ENCODE data around the gene MANBA. TPM values are rescaled to one million over a fixed set of nuclear protein-coding genes. Genes with fewer than 3 reads are reported as not detected.
A peak's percentile ranks its signal among the peaks of the same experiment; 100 is the strongest.
"Not testable (repeated sequence)": the region's sequence is repeated elsewhere in the genome, so short reads cannot be mapped to it uniquely, and the experiment has no call there.

The MANBA gene
- total RNA-seq, 2 donors from 2014 or later: 37.2 to 41.3 TPM

DNA sequence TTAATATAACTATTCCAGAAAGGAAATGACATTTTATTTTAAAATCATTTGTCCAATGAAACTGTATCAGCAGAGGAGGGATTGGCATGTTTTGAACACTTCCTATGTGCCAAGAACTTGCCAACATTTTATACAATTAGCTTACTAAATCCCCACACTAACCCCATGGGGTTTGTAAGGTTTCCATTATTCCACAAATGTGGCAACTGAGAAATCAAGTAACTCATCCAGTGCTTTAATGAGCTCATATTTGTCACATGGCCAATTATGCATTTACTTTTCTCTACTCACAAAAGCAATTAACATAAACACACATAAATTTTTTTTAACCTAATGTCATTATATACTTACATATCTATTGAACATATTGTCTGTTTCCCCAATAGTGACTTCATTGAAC, 37.3 kb downstream of the MANBA start:
- H3K9me3 ChIP-seq: no peaks in the 10 kb centered on the region
- DNase-seq (ENCODE audit: low spot score) (no peak), ATAC-seq (ENCODE audit: insufficient number of reproducible peaks, low FRiP score, low read depth) (no peak)
- TF ChIP-seq, protein P1, sequence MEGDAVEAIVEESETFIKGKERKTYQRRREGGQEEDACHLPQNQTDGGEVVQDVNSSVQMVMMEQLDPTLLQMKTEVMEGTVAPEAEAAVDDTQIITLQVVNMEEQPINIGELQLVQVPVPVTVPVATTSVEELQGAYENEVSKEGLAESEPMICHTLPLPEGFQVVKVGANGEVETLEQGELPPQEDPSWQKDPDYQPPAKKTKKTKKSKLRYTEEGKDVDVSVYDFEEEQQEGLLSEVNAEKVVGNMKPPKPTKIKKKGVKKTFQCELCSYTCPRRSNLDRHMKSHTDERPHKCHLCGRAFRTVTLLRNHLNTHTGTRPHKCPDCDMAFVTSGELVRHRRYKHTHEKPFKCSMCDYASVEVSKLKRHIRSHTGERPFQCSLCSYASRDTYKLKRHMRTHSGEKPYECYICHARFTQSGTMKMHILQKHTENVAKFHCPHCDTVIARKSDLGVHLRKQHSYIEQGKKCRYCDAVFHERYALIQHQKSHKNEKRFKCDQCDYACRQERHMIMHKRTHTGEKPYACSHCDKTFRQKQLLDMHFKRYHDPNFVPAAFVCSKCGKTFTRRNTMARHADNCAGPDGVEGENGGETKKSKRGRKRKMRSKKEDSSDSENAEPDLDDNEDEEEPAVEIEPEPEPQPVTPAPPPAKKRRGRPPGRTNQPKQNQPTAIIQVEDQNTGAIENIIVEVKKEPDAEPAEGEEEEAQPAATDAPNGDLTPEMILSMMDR (IDR thresholded peaks at IDR 0.05): no peak
- H3K27ac ChIP-seq: no peak overlapping the region
- no peak overlapping the region for H3K4me3 ChIP-seq
- H3K27me3 ChIP-seq (replicated peaks; ENCODE audit: insufficient read depth): no peaks in the 10 kb centered on the region
- H3K4me1 ChIP-seq (ENCODE audit: control insufficient read depth in 1 of 2, low read depth in 2 of 2): peaks cover 2 to 18% of the 10 kb centered on the region in 2 donors
- no peaks in the 10 kb centered on the region for H3K36me3 ChIP-seq

DNA sequence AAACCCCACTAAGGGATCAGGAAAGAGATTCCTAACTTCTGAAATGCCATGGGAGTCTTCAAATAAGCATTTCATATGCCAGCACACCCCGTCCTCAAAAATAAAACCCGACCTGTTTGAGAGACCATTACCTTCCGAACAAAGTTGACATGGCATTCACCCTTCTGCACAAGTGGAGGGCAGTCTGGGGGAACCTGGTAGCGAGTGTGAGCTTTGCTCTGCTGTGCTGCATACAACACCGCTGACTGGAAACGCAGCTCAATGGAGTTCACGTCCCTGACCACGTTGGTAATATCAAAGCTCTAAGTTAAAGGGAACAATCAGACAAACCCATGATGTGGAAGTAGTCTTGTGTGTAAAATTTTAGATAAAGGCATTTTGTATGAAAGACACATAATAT, 38.0 kb downstream of the MANBA start:
- no peak overlapping the region for H3K4me3 ChIP-seq
- TF ChIP-seq, protein P1 (IDR thresholded peaks at IDR 0.05): no peak
- H3K36me3 ChIP-seq: no peaks in the 10 kb centered on the region
- no peak for ATAC-seq (ENCODE audit: insufficient number of reproducible peaks, low FRiP score, low read depth)
- DNase-seq (ENCODE audit: low spot score): no peak
- H3K27me3 ChIP-seq (replicated peaks; ENCODE audit: insufficient read depth): no peaks in the 10 kb centered on the region
- no peaks in the 10 kb centered on the region for H3K9me3 ChIP-seq
- H3K4me1 ChIP-seq (ENCODE audit: control insufficient read depth in 1 of 2, low read depth in 2 of 2): peaks cover 2 to 18% of the 10 kb centered on the region in 2 donors
- H3K27ac ChIP-seq: peak overlapping the region in 1 of 2 donors; percentile 32

DNA sequence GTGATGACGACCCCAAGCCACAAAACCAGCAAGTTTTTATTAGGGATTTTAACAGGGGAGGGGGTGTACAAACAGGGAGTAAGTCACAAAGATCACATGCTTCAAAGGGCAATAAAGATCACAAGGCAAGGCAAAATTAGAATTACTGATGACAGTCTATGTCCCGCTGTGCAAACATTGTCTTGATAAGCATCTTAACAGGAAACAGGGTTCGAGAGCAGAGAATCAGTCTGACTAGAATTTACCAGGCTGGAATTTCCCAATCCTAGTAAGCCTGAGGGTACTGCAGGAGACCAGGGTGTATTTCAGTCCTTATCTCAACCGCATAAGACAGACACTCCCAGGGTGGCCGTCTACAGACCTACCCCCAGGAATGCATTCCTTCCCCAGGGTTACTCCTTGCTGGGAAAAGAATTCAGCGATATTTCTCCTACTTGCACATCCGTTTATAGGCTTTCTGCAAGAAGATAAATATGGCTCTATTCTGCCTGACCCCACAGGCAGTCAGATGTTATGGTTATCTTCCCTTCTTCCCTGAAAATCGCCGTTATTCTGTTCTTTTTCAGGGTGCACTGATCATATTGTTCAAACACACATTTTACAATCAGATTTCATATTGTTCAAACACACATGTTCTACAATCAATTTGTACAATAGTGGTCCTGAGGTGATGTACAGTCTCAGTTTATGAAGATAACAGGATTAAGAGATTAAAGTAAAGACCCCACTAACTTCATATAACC, 41.8 kb downstream of the MANBA start:
- not testable (repeated sequence) for H3K27me3 ChIP-seq (replicated peaks; ENCODE audit: insufficient read depth); H3K9me3 ChIP-seq; ATAC-seq (ENCODE audit: insufficient number of reproducible peaks, low FRiP score, low read depth); H3K27ac ChIP-seq; H3K36me3 ChIP-seq; DNase-seq (ENCODE audit: low spot score); H3K4me3 ChIP-seq
- H3K4me1 ChIP-seq (ENCODE audit: control insufficient read depth in 1 of 2, low read depth in 2 of 2): peaks cover 2 to 14% of the 10 kb centered on the region in 2 donors

DNA sequence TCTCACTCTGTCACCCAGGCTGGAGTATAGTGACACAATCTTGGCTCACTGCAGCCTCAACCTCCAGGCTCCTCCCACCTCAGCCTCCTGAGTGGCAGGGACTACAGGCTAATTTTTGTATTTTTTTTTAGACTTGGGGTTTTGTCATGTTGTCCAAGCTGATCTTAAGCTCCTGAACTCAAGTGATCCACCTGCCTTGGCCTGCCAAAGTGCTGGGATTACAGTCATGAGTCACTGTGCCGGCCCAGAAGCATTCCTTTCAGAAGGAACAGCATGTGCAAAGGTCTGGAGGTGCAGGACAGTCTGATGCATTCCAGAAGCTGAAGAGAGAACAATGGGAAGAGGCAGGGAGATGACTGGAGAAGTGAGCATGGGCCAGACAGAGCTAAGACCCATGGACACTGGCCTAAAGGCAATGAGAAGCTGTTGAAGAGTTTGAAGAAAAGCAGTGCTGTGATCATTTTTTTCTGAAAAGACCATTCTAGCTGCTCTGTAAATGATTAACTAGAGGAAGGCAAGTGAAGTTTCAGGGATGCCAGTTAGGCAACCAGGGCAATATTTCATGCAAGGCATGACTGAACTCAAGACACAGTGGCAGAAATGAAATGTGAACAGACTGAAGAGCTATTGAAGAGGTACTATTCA, 43.2 kb downstream of the MANBA start:
- no peak overlapping the region for H3K27ac ChIP-seq
- TF ChIP-seq, protein P1 (IDR thresholded peaks at IDR 0.05): no peak
- no peaks in the 10 kb centered on the region for H3K36me3 ChIP-seq
- H3K4me1 ChIP-seq (ENCODE audit: control insufficient read depth in 1 of 2, low read depth in 2 of 2): peaks cover 0 to 11% of the 10 kb centered on the region in 2 donors
- DNase-seq (ENCODE audit: low spot score) (no peak), ATAC-seq (ENCODE audit: insufficient number of reproducible peaks, low FRiP score, low read depth) (no peak)
- no peaks in the 10 kb centered on the region for H3K27me3 ChIP-seq (replicated peaks; ENCODE audit: insufficient read depth)
- H3K9me3 ChIP-seq: no peaks in the 10 kb centered on the region
- H3K4me3 ChIP-seq: no peak overlapping the region

DNA sequence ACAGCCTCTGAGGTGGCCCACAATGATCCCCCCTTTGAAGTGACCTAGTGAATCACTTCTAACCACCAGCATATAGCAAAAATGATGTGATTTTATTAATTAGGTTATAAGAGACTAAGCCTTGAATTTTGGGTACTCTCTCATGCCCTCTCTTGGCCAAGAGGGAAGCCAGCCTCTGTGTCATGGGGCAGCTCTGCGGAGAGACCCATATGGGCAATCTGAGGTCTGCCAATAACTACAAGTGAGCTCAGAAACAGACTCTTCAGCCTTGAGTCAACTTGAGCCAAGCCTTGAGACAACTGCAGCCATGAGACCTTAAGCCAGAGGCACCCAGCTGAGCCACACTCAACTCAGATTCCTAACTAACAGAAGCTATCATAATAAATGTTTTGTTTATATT, 45.7 kb downstream of the MANBA start:
- Histone ChIP-seq H3K27me3 (replicated peaks; ENCODE audit: insufficient read depth) (no peaks in the 10 kb centered on the region), H3K36me3 (no peaks in the 10 kb centered on the region), H3K4me3 (no peak overlapping the region), H3K27ac (no peak overlapping the region), H3K9me3 (no peaks in the 10 kb centered on the region), H3K4me1 (ENCODE audit: control insufficient read depth in 1 of 2, low read depth in 2 of 2) (peaks cover 0 to 7% of the 10 kb centered on the region in 2 donors)
- TF ChIP-seq, protein P1 (IDR thresholded peaks at IDR 0.05): no peak
- DNase-seq (ENCODE audit: low spot score) (no peak), ATAC-seq (ENCODE audit: insufficient number of reproducible peaks, low FRiP score, low read depth) (no peak)

DNA sequence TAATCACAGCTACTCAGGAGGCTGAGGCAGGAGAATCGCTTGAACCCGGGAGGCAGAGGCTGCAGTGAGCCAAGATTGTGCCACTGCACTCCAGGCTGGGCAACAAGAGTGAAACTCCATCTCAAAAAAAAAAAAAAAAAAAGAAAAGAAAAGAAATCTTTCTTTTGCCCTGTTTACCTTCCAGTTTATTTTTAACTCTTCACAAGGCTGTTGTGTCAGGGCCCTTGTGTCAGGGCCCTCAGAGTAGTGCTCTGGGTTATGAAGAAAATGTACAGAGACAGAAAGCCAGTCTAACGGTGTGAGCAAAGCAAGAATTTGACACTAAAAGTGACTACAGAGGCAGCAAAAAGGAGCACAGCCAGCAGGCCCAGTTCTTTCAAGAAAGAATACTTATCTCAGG, 47.0 kb downstream of the MANBA start:
- ATAC-seq (ENCODE audit: insufficient number of reproducible peaks, low FRiP score, low read depth); H3K36me3 ChIP-seq; H3K9me3 ChIP-seq; H3K4me1 ChIP-seq (ENCODE audit: control insufficient read depth in 1 of 2, low read depth in 2 of 2); H3K27ac ChIP-seq; H3K4me3 ChIP-seq; H3K27me3 ChIP-seq (replicated peaks; ENCODE audit: insufficient read depth); DNase-seq (ENCODE audit: low spot score): not testable (repeated sequence)

All from thoracic aorta (tissue), 2 donors.